Measurements from ENCODE around the gene SLC35E3. TPM values are rescaled to one million over a fixed set of nuclear protein-coding genes. Genes with fewer than 3 reads are reported as not detected.

SLC35E3 gene
- total and polyA plus RNA-seq, 2 experiments from 2014 or later: 5.5 to 13.8 TPM

DNA sequence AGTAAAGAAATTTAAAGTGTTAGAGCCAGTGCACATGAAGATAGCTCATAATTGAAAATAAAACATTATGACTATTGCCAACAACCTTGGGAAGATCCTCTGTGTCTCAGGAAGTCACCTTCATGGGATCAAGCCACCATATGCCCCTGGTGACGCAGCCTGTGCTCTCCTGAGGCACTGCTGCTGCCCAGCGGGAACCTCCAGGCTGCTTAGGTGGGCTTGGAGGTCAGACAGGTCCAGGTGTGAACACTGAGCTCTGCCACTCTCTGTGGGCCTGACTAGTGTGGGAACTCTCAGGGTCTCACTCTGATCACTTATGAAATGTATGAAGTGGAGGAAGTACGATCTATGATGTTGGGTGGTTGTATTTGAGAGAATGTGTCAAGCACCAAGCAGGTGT lies 16.7 kb downstream of the SLC35E3 start (continued):
- TF ChIP-seq, protein P1, sequence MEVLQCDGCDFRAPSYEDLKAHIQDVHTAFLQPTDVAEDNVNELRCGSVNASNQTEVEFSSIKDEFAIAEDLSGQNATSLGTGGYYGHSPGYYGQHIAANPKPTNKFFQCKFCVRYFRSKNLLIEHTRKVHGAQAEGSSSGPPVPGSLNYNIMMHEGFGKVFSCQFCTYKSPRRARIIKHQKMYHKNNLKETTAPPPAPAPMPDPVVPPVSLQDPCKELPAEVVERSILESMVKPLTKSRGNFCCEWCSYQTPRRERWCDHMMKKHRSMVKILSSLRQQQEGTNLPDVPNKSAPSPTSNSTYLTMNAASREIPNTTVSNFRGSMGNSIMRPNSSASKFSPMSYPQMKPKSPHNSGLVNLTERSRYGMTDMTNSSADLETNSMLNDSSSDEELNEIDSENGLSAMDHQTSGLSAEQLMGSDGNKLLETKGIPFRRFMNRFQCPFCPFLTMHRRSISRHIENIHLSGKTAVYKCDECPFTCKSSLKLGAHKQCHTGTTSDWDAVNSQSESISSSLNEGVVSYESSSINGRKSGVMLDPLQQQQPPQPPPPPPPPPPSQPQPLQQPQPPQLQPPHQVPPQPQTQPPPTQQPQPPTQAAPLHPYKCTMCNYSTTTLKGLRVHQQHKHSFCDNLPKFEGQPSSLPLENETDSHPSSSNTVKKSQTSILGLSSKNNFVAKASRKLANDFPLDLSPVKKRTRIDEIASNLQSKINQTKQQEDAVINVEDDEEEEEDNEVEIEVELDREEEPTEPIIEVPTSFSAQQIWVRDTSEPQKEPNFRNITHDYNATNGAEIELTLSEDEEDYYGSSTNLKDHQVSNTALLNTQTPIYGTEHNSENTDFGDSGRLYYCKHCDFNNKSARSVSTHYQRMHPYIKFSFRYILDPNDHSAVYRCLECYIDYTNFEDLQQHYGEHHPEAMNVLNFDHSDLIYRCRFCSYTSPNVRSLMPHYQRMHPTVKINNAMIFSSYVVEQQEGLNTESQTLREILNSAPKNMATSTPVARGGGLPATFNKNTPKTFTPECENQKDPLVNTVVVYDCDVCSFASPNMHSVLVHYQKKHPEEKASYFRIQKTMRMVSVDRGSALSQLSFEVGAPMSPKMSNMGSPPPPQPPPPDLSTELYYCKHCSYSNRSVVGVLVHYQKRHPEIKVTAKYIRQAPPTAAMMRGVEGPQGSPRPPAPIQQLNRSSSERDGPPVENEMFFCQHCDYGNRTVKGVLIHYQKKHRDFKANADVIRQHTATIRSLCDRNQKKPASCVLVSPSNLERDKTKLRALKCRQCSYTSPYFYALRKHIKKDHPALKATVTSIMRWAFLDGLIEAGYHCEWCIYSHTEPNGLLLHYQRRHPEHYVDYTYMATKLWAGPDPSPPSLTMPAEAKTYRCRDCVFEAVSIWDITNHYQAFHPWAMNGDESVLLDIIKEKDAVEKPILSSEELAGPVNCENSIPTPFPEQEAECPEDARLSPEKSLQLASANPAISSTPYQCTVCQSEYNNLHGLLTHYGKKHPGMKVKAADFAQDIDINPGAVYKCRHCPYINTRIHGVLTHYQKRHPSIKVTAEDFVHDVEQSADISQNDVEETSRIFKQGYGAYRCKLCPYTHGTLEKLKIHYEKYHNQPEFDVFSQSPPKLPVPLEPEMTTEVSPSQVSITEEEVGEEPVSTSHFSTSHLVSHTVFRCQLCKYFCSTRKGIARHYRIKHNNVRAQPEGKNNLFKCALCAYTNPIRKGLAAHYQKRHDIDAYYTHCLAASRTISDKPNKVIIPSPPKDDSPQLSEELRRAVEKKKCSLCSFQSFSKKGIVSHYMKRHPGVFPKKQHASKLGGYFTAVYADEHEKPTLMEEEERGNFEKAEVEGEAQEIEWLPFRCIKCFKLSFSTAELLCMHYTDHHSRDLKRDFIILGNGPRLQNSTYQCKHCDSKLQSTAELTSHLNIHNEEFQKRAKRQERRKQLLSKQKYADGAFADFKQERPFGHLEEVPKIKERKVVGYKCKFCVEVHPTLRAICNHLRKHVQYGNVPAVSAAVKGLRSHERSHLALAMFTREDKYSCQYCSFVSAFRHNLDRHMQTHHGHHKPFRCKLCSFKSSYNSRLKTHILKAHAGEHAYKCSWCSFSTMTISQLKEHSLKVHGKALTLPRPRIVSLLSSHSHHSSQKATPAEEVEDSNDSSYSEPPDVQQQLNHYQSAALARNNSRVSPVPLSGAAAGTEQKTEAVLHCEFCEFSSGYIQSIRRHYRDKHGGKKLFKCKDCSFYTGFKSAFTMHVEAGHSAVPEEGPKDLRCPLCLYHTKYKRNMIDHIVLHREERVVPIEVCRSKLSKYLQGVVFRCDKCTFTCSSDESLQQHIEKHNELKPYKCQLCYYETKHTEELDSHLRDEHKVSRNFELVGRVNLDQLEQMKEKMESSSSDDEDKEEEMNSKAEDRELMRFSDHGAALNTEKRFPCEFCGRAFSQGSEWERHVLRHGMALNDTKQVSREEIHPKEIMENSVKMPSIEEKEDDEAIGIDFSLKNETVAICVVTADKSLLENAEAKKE (CRISPR knock-in tag; IDR thresholded peaks at IDR 0.05): no peak
- no peak for TF ChIP-seq EZH2 (IDR thresholded peaks at IDR 0.05; ENCODE audit: low read depth, unreplicated experiment)
- TF ChIP-seq, protein P2, sequence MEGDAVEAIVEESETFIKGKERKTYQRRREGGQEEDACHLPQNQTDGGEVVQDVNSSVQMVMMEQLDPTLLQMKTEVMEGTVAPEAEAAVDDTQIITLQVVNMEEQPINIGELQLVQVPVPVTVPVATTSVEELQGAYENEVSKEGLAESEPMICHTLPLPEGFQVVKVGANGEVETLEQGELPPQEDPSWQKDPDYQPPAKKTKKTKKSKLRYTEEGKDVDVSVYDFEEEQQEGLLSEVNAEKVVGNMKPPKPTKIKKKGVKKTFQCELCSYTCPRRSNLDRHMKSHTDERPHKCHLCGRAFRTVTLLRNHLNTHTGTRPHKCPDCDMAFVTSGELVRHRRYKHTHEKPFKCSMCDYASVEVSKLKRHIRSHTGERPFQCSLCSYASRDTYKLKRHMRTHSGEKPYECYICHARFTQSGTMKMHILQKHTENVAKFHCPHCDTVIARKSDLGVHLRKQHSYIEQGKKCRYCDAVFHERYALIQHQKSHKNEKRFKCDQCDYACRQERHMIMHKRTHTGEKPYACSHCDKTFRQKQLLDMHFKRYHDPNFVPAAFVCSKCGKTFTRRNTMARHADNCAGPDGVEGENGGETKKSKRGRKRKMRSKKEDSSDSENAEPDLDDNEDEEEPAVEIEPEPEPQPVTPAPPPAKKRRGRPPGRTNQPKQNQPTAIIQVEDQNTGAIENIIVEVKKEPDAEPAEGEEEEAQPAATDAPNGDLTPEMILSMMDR (conservative IDR thresholded peaks at IDR 0.05; ENCODE audit: low read depth in 2 of 2): no peak
- no peak for TF ChIP-seq CREB1 (CRISPR knock-in tag; IDR thresholded peaks at IDR 0.05; ENCODE audit: low read depth)

DNA sequence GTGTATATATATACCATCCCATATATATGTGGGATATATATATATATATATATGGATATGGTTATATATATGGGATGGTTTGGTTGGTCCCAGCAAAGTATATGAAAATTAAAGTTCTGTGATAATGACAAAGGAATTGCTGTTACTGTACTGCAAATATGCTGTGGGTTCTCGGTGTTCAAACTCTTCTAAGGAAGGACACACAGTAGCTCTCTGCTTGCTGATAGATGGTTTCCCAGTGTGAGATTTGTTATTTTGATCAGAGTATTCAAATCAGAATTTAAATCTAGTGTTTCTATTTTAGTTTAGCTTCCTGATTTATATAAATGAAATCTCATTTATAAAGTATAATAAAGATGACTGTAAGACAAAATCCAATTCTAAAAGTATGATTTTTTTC lies 19.7 kb downstream of the SLC35E3 start:
- Histone ChIP-seq H3K9me2 (ENCODE audit: insufficient read depth) (no peaks in the 10 kb centered on the region), H3K4me2 (no peak overlapping the region), H3K4me3 (no peak overlapping the region), H2AFZ (no peak overlapping the region), H3K36me3 (ENCODE audit: insufficient read depth) (peaks cover 7% of the 10 kb centered on the region; the same call in 1 of the 2 replicates), H4K20me1 (replicated peaks; ENCODE audit: insufficient read depth) (no peaks in the 10 kb centered on the region), H3K27me3 (ENCODE audit: insufficient read depth) (no peaks in the 10 kb centered on the region), H3F3A (replicated peaks; ENCODE audit: low read depth) (no peaks in the 10 kb centered on the region), H3K79me2 (replicated peaks; ENCODE audit: insufficient read depth) (no peaks in the 10 kb centered on the region), H3K4me1 (ENCODE audit: insufficient read depth) (no peaks in the 10 kb centered on the region), H3K27ac (ENCODE audit: low read depth) (no peak overlapping the region)
- Mint-ChIP-seq H3K27me3 (ENCODE audit: insufficient read depth, low read depth, poor library complexity) (peaks cover 3% of the 10 kb centered on the region), H3K36me3 (ENCODE audit: low read depth) (peaks cover 24% of the 10 kb centered on the region), H3K27ac (no peak overlapping the region), H3K4me1 (0 out of 3 replicates have a peak, but pooled peaks cover 5% of the 10 kb centered on the region), H3K9me3 (no peaks in the 10 kb centered on the region), H3K4me3 (no peak overlapping the region)
- ATAC-seq (no peak), DNase-seq (ENCODE audit: low spot score) (no peak)
- TF ChIP-seq EZH2phosphoT487 (IDR thresholded peaks at IDR 0.05; ENCODE audit: unreplicated experiment): no peak
- TF ChIP-seq CREB1 (CRISPR knock-in tag; IDR thresholded peaks at IDR 0.05; ENCODE audit: low read depth): no peak
- TF ChIP-seq JUNB (IDR thresholded peaks at IDR 0.05; ENCODE audit: unreplicated experiment): no peak
- TF ChIP-seq NANOG (IDR thresholded peaks at IDR 0.05; ENCODE audit: borderline replicate concordance): no peak
- TF ChIP-seq EZH2 (IDR thresholded peaks at IDR 0.05; ENCODE audit: low read depth, unreplicated experiment): no peak
- TF ChIP-seq STAT1 (IDR thresholded peaks at IDR 0.05; ENCODE audit: unreplicated experiment): no peak
- no peak for TF ChIP-seq ZNF331 (CRISPR knock-in tag; IDR thresholded peaks at IDR 0.05; ENCODE audit: low read depth)
- TF ChIP-seq, protein P3, sequence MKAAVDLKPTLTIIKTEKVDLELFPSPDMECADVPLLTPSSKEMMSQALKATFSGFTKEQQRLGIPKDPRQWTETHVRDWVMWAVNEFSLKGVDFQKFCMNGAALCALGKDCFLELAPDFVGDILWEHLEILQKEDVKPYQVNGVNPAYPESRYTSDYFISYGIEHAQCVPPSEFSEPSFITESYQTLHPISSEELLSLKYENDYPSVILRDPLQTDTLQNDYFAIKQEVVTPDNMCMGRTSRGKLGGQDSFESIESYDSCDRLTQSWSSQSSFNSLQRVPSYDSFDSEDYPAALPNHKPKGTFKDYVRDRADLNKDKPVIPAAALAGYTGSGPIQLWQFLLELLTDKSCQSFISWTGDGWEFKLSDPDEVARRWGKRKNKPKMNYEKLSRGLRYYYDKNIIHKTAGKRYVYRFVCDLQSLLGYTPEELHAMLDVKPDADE (IDR thresholded peaks at IDR 0.05): no peak
- TF ChIP-seq, protein P2 (conservative IDR thresholded peaks at IDR 0.05; ENCODE audit: low read depth in 2 of 2): no peak
- TF ChIP-seq ZNF114 (CRISPR knock-in tag; IDR thresholded peaks at IDR 0.05): no peak

All from GM23338 (cell line).